Choroid plexus epithelial cell (primary cell): ENCODE measurements around the gene PKIB.

Source experiments
- DNase-seq: peaks from one replicate; pipeline ENCODE4 v3.0.0-alpha.2; 2010; ENCODE audit warnings: low read depth
- H3K4me3 ChIP-seq: 2 replicates; pipeline ENCODE4 v1.5.1; 2011; ENCODE audit warnings: low read depth, mild to moderate bottlenecking, control low read depth, low read length, moderate library complexity
- CTCF ChIP-seq: conservative IDR thresholded peaks from 2 replicates; pipeline ENCODE4 v1.5.1; 2011; ENCODE audit warnings: low read depth, mild to moderate bottlenecking, control low read depth, inconsistent platforms, low read length, moderate library complexity

PKIB gene

GRCh38 chr6:122620428-122620827, 10.2 kb downstream of the PKIB start:
- TF ChIP-seq CTCF, result no peak
- no peak overlapping the region for H3K4me3 ChIP-seq
- no peak for DNase-seq

- DNase-seq, result peak; percentile 23
- H3K4me3 ChIP-seq, result no peak overlapping the region
- no peak for TF ChIP-seq CTCF
Observed at GRCh38 chr6:122620902-122621301, 10.7 kb downstream of the PKIB start.

- no peak for DNase-seq
- H3K4me3 ChIP-seq, result no peak overlapping the region
- no peak for TF ChIP-seq CTCF
Observed at GRCh38 chr6:122621638-122622037, 11.4 kb downstream of the PKIB start.

GRCh38 chr6:122622479-122622878, 12.3 kb downstream of the PKIB start:
- no peak for DNase-seq
- H3K4me3 ChIP-seq, result no peak overlapping the region
- no peak for TF ChIP-seq CTCF

GRCh38 chr6:122623279-122623678, 13.1 kb downstream of the PKIB start:
- no peak for TF ChIP-seq CTCF
- no peak overlapping the region for H3K4me3 ChIP-seq
- peak; percentile 43 for DNase-seq

- TF ChIP-seq CTCF, result no peak
- no peak overlapping the region for H3K4me3 ChIP-seq
- DNase-seq, result no peak
Observed at GRCh38 chr6:122624853-122625252, 14.6 kb downstream of the PKIB start.

- no peak for TF ChIP-seq CTCF
- no peak overlapping the region for H3K4me3 ChIP-seq
- DNase-seq, result no peak
Observed at GRCh38 chr6:122628714-122629113, 18.5 kb downstream of the PKIB start.
